HUES64 (cell line): ENCODE measurements around the gene ZNF808. TPM values are rescaled to one million over a fixed set of nuclear protein-coding genes. Genes with fewer than 3 reads are reported as not detected.
"Not testable (repeated sequence)": the region's sequence is repeated elsewhere in the genome, so short reads cannot be mapped to it uniquely, and the experiment has no call there.

Experiments used
- H3K27ac ChIP-seq: 2 replicates; pipeline ENCODE4 v1.7.0; 2013; ENCODE audit warnings: low read depth, low read length, inconsistent platforms
- H3K27me3 ChIP-seq: 2 replicates; pipeline ENCODE4 v1.6.1; 2013; ENCODE audit warnings: mild to moderate bottlenecking, low read length; ENCODE audit not compliant: insufficient read depth
- H3K36me3 ChIP-seq: 2 replicates; pipeline ENCODE4 v1.6.1; 2013; ENCODE audit warnings: mild to moderate bottlenecking, low read length; ENCODE audit not compliant: insufficient read depth
- H3K4me1 ChIP-seq: 2 replicates; pipeline ENCODE4 v1.6.1; 2013; ENCODE audit warnings: mild to moderate bottlenecking, low read length, moderate library complexity; ENCODE audit not compliant: insufficient read depth
- H3K4me3 ChIP-seq: 2 replicates; pipeline ENCODE4 v1.5.1; 2013; ENCODE audit warnings: mild to moderate bottlenecking, low read length, moderate library complexity
- H3K9ac ChIP-seq: 2 replicates; pipeline ENCODE4 v1.6.1; 2013; ENCODE audit warnings: mild to moderate bottlenecking, low read depth, low read length
- H3K9me3 ChIP-seq: 2 replicates; pipeline ENCODE4 v1.6.1; 2013; ENCODE audit warnings: low read depth, low read length; ENCODE audit not compliant: insufficient read depth
- WGBS: fragments of 150-250, 120-280 bp; methylation state at CpG from one replicate; pipeline ENCODE4 v1.1.7; 2013; ENCODE audit warnings: missing lambda C conversion rate; 5-methylcytosine and 5-hydroxymethylcytosine counted together
- polyA plus RNA-seq, 2 experiments: library from polyadenylated mRNA; stranded (reverse); fragments of 50-300 nt; gene quantifications; one replicate each; pipeline ENCODE4 v1.2.3, GENCODE V29; 2013

ZNF808 gene
- polyA plus RNA-seq (2013, experiment 1 of 2), result 5.1 TPM
- polyA plus RNA-seq (2013, experiment 2 of 2), result 6.3 TPM

DNA sequence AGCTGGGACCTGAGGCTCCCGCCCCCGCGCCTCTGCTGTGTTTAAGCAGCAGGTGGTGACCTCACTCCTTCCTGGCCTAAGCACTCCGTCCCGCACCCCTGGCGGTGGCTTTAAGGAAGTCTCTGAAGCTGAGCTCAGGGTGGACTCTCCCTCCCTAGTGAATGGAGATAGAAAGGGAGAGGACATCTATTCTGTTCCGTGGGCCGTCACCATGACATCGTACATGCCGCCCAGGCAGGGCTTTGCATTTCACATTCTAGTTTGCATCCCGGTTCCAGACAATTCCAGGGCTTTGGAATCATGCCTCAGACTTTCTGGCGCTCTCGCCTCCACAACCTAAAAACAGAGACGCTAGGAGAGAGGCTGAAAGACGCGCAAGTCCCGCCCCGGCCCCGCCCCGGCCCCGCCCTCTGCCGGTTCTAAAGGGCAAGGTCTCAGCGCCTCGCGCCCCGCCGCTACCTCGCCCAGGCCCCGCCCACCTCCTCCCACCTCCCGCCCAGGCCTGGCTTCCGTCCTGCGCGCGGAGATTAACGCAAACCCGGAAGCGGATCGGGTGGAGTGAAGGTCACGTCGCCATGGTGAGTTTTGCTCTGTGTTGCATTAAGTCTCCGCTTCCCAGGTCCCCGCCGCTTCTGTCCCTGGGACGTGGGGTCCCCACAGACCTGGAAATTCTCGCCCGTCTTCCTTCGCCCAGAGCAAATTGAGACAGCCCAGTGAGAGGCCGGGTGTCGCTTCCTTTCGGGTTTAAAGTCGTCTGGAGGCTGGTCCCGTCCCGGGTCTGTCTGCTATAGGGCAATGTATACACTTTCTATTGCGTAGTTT lies at the start of gene ZNF808:
Gene ZNF808 (plus strand): TSS at position 535 of the 822 bp plus-strand sequence. CDS start 15,617 bp downstream, outside the sequence.
- Histone ChIP-seq H3K9ac (peak within 1 kb of the TSS; percentile 80), H3K27me3 (no peaks in the 10 kb centered on the region), H3K9me3 (no peaks in the 10 kb centered on the region), H3K4me3 (peak within 1 kb of the TSS; percentile 96), H3K36me3 (no peaks in the 10 kb centered on the region), H3K4me1 (no peaks in the 10 kb centered on the region), H3K27ac (peak within 1 kb of the TSS; percentile 89)
- under 1% methylated on average over 47 of the region's 54 CpGs for WGBS

- Histone ChIP-seq H3K4me1 (peaks cover 30% of the 10 kb centered on the region), H3K9me3 (peaks cover 28% of the 10 kb centered on the region), H3K9ac (peak overlapping the region; percentile 45; the same call in 1 of the 2 replicates)
- WGBS, result 78% methylated on average over 6 of the region's 7 CpGs
- H3K36me3 ChIP-seq, H3K27me3 ChIP-seq, H3K4me3 ChIP-seq, H3K27ac ChIP-seq: not testable (repeated sequence)
Observed at GRCh38 chr19:52484111-52484743, 43.2 kb upstream of the ZNF808 start.

- Histone ChIP-seq H3K9me3 (peaks cover 26% of the 10 kb centered on the region), H3K9ac (peak overlapping the region; percentile 73), H3K4me3 (peak overlapping the region; percentile 32), H3K27ac (peak overlapping the region; percentile 38; the same call in 1 of the 2 replicates), H3K4me1 (peaks cover 30% of the 10 kb centered on the region)
- not testable (repeated sequence) for H3K36me3 ChIP-seq, H3K27me3 ChIP-seq
- 72% methylated on average over 7 of the region's 7 CpGs for WGBS
Observed at GRCh38 chr19:52485064-52485463, 42.4 kb upstream of the ZNF808 start.

- H3K27me3 ChIP-seq, H3K36me3 ChIP-seq: not testable (repeated sequence)
- peaks cover 30% of the 10 kb centered on the region for H3K4me1 ChIP-seq
- H3K27ac ChIP-seq, result peak overlapping the region; percentile 38; the same call in 1 of the 2 replicates
- peak overlapping the region; percentile 32 for H3K4me3 ChIP-seq
- 64% methylated on average over 8 of the region's 8 CpGs for WGBS
- peaks cover 21% of the 10 kb centered on the region for H3K9me3 ChIP-seq
- H3K9ac ChIP-seq, result peak overlapping the region; percentile 73
Observed at GRCh38 chr19:52485561-52486240, 41.8 kb upstream of the ZNF808 start.

GRCh38 chr19:52492201-52492993 lies 35.1 kb upstream of the ZNF808 start:
- Histone ChIP-seq H3K4me3 (peak overlapping the region; percentile 59), H3K9me3 (no peaks in the 10 kb centered on the region), H3K27me3 (no peaks in the 10 kb centered on the region; the same call in none of the 2 replicates), H3K4me1 (peaks cover 5% of the 10 kb centered on the region; the same call in 1 of the 2 replicates), H3K9ac (peak overlapping the region; percentile 65), H3K36me3 (no peaks in the 10 kb centered on the region), H3K27ac (no peak overlapping the region)
- WGBS, result 73% methylated on average over 37 of the region's 37 CpGs

DNA sequence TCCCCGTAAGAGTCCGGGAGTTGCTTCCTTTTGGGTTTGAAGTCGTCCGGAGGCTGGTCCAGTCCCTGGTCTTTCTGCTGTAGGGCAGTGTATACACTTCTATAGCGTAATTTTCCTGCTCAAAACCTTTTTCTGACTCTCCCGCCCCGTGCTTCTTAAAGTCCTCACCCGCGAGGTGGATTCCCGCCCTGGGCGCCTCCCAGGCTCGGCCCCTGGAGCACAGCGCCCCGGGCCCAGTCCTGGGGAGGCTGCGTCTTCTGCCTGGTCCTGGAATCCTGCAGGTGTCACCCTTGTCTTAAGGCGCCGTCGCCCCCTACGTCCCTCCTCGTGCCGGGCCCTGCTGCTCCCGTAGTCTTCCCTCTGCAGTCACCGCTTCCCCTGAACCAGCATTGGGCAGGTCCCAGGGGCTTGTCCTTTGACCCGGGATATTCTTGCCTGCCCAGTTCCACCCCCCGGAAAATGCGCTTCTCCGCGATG lies 34.4 kb upstream of the ZNF808 start:
- no peak overlapping the region for H3K27ac ChIP-seq
- no peaks in the 10 kb centered on the region for H3K9me3 ChIP-seq
- peaks cover 5% of the 10 kb centered on the region; the same call in 1 of the 2 replicates for H3K4me1 ChIP-seq
- no peaks in the 10 kb centered on the region; the same call in none of the 2 replicates for H3K27me3 ChIP-seq
- no peaks in the 10 kb centered on the region for H3K36me3 ChIP-seq
- 56% methylated on average over 28 of the region's 28 CpGs for WGBS
- peak overlapping the region; percentile 65 for H3K9ac ChIP-seq
- H3K4me3 ChIP-seq, result peak overlapping the region; percentile 59

GRCh38 chr19:52494518-52494917 lies 33.0 kb upstream of the ZNF808 start:
- no peak overlapping the region for H3K9ac ChIP-seq
- no peaks in the 10 kb centered on the region for H3K36me3 ChIP-seq
- no peak overlapping the region for H3K4me3 ChIP-seq
- 91% methylated on average over 2 of the region's 3 CpGs for WGBS
- H3K27ac ChIP-seq, result no peak overlapping the region
- H3K27me3 ChIP-seq, result peaks cover 12% of the 10 kb centered on the region
- no peaks in the 10 kb centered on the region for H3K9me3 ChIP-seq
- H3K4me1 ChIP-seq, result peaks cover 5% of the 10 kb centered on the region; the same call in 1 of the 2 replicates

GRCh38 chr19:52498571-52498970 lies 28.9 kb upstream of the ZNF808 start:
- Histone ChIP-seq H3K4me3 (no peak overlapping the region), H3K9me3 (no peaks in the 10 kb centered on the region), H3K27me3 (peaks cover 44% of the 10 kb centered on the region), H3K27ac (no peak overlapping the region), H3K4me1 (0 out of 2 replicates have a peak, but pooled peaks cover 3% of the 10 kb centered on the region), H3K9ac (no peak overlapping the region), H3K36me3 (peaks cover 10% of the 10 kb centered on the region)
- 97% methylated on average over 8 of the region's 8 CpGs for WGBS

- H3K9me3 ChIP-seq, result not testable (repeated sequence)
- WGBS, result 19% methylated on average over 3 of the region's 3 CpGs
Observed at GRCh38 chr19:52500474-52500873, 27.0 kb upstream of the ZNF808 start.

DNA sequence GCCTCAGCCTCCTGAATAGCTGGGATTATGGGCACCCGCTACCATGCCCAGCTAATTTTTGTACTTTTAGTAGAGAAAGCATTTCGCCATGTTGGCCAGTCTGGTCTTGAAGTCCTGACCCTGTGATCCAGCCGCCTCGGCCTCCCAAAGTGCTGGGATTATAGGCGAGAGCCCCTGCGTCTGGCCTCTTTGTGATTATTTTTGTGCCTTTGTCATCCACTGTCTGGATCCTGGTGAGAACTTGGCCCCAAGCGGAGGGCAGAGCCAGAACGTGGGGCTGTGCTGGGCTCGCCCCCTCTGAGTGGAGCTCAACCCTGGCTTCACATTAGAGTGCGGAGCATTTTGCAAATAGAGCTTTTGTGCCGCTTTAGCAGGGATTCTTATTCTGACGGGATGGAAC lies 26.5 kb upstream of the ZNF808 start:
- not testable (repeated sequence) for H3K4me3 ChIP-seq, H3K9ac ChIP-seq, H3K27ac ChIP-seq, H3K4me1 ChIP-seq, H3K9me3 ChIP-seq
- H3K27me3 ChIP-seq, result peaks cover 44% of the 10 kb centered on the region
- H3K36me3 ChIP-seq, result peaks cover 14% of the 10 kb centered on the region
- 50% methylated on average over 12 of the region's 12 CpGs for WGBS

More at GRCh38 chr19:52500474-52500873, 27.0 kb upstream of the ZNF808 start:
- H3K9ac ChIP-seq, H3K4me3 ChIP-seq, H3K4me1 ChIP-seq, H3K27ac ChIP-seq: not testable (repeated sequence)
- Histone ChIP-seq H3K36me3 (peaks cover 14% of the 10 kb centered on the region), H3K27me3 (peaks cover 44% of the 10 kb centered on the region)
